ENCODE data around the gene KRT17. TPM values are rescaled to one million over a fixed set of nuclear protein-coding genes. Genes with fewer than 3 reads are reported as not detected.
A peak's percentile ranks its signal among the peaks of the same experiment; 100 is the strongest.

KRT17 gene
- total and polyA plus RNA-seq, 9 of the 15 experiments (the other 6 are each of a cell fraction or from before 2014, with no cell fraction given): 0.23 to 0.25 TPM; not detected in 7

DNA sequence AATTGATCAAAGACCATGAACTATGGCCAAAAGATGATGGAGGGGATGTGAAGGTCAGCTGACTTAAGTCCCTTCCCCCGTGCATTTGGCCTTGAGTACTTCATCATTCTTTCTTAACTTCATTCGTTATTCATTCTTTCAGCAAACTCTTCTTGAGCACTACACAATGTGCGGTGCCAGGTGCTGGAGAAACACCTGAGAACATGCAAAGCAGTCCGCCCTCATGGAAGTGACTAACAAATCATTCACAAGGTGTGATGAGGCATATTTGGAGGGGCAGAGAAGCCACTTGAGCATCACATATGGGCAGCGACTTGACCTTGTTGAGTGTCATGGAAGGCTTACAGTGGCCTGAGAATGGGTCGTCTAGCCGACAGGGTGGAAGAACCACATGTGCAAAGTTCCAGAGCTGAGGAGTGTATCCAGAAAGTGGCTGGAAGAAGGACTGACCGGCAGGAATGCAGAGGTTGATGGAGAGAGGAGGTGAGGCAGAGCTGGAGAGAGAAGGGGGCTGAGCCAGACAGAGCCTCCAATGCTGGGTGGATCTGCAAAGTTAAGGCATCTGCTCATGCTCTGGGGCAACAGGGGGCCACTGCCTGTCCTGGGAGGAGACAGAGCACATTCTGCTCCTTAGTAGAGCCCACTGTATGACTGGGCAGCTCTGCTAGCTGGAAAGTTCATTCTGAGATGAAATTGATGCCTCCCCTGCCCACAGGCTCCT lies 39.2 kb upstream of the KRT17 start:
- ChIA-PET CTCF (ENCODE audit: low intra/inter-chr PET ratio) (interaction anchor here (0.6 to 7.4 kb wide), 19 partner anchors 15 to 1305 kb away, joined by 3 to 135 read pairs (median 6); partner anchors contain the start of gene KRT28), POLR2A (interaction anchor here (0.7 to 12.5 kb wide), 8 partner anchors 15 to 859 kb away, joined by 3 to 124 read pairs (median 4); partner anchors contain the start of gene EIF1)
- Histone ChIP-seq H2AFZ (ENCODE audit: low read depth, low read length) (no peak overlapping the region), H3K9me1 (ENCODE audit: control insufficient read depth, insufficient read depth, low read length) (peaks cover 2% of the 10 kb centered on the region), H3K4me3 (no peak overlapping the region), H4K20me1 (replicated peaks; ENCODE audit: control insufficient read depth, insufficient read depth, low read length) (no peaks in the 10 kb centered on the region), H3K27ac (ENCODE audit: extremely low read depth, low read depth, low read length) (no peak overlapping the region), H3K4me1 (replicated peaks in 1 of 2; ENCODE audit: control insufficient read depth in 2 of 2, insufficient read depth in 2 of 2, low read length in 2 of 2) (peaks cover 35 to 59% of the 10 kb centered on the region in 2 experiments), H3K9me3 (replicated peaks; ENCODE audit: control insufficient read depth, insufficient read depth, low read depth, low read length) (no peaks in the 10 kb centered on the region), H3K79me2 (ENCODE audit: control insufficient read depth, insufficient read depth, low read length) (no peaks in the 10 kb centered on the region; the same call in 2 of the 3 replicates), H3K27me3 (ENCODE audit: control insufficient read depth in 2 of 2, insufficient read depth in 2 of 2, low read length in 2 of 2) (no peaks in the 10 kb centered on the region), H3K9ac (ENCODE audit: insufficient read depth in 1 of 2, low read depth in 2 of 2, low read length in 2 of 2) (peak overlapping the region in 1 of 2 experiments; percentile 69; a peak in 1 of 4 replicates), H3K36me3 (ENCODE audit: control insufficient read depth, insufficient read depth, low read length) (no peaks in the 10 kb centered on the region), H3K4me2 (ENCODE audit: insufficient read depth, low read length) (no peak overlapping the region)
- ATAC-seq: no peak
- in situ Hi-C loops (cut with MboI): loop anchor here (5.0 to 25.0 kb wide), 4 partner anchors 116 to 1051 kb away; no protein-coding TSS in a partner anchor
- BruUV-seq (replicated peaks): no TSS peak
- intact Hi-C loops (cut with micrococcal nuclease): loop anchor here (5.0 to 10.0 kb wide), 2 partner anchors 179 to 1046 kb away; partner anchors contain the start of genes KRT35 and KRT36
- no peak for FAIRE-seq
- no peak for DNase-seq (ENCODE audit: extremely low read depth in 1 of 4, low spot score in 3 of 4)
- whole genome bisulfite sequencing (ENCODE audit: insufficient coverage, low coverage, missing lambda C conversion rate): 36% methylated on average over 8 of the region's 8 CpGs
- TF ChIP-seq AFF1 (IDR thresholded peaks at IDR 0.05; ENCODE audit: low read depth in 1 of 2, partially characterized antibody in 2 of 2) (no peak), JUND (IDR thresholded peaks at IDR 0.05; ENCODE audit: borderline replicate concordance, low read depth, low read length) (no peak), JUND (tag; IDR thresholded peaks at IDR 0.05; ENCODE audit: borderline replicate concordance, low read depth, low read length) (no peak), SAFB (IDR thresholded peaks at IDR 0.05; ENCODE audit: borderline replicate concordance, low read depth, low read length) (no peak), CBFB (CRISPR knock-in tag; IDR thresholded peaks at IDR 0.05) (no peak), FOXO4 (CRISPR knock-in tag; IDR thresholded peaks at IDR 0.05) (no peak), E2F3 (CRISPR knock-in tag; IDR thresholded peaks at IDR 0.05) (no peak)
- TF ChIP-seq, protein P1, sequence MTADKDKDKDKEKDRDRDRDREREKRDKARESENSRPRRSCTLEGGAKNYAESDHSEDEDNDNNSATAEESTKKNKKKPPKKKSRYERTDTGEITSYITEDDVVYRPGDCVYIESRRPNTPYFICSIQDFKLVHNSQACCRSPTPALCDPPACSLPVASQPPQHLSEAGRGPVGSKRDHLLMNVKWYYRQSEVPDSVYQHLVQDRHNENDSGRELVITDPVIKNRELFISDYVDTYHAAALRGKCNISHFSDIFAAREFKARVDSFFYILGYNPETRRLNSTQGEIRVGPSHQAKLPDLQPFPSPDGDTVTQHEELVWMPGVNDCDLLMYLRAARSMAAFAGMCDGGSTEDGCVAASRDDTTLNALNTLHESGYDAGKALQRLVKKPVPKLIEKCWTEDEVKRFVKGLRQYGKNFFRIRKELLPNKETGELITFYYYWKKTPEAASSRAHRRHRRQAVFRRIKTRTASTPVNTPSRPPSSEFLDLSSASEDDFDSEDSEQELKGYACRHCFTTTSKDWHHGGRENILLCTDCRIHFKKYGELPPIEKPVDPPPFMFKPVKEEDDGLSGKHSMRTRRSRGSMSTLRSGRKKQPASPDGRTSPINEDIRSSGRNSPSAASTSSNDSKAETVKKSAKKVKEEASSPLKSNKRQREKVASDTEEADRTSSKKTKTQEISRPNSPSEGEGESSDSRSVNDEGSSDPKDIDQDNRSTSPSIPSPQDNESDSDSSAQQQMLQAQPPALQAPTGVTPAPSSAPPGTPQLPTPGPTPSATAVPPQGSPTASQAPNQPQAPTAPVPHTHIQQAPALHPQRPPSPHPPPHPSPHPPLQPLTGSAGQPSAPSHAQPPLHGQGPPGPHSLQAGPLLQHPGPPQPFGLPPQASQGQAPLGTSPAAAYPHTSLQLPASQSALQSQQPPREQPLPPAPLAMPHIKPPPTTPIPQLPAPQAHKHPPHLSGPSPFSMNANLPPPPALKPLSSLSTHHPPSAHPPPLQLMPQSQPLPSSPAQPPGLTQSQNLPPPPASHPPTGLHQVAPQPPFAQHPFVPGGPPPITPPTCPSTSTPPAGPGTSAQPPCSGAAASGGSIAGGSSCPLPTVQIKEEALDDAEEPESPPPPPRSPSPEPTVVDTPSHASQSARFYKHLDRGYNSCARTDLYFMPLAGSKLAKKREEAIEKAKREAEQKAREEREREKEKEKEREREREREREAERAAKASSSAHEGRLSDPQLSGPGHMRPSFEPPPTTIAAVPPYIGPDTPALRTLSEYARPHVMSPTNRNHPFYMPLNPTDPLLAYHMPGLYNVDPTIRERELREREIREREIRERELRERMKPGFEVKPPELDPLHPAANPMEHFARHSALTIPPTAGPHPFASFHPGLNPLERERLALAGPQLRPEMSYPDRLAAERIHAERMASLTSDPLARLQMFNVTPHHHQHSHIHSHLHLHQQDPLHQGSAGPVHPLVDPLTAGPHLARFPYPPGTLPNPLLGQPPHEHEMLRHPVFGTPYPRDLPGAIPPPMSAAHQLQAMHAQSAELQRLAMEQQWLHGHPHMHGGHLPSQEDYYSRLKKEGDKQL (CRISPR knock-in tag; IDR thresholded peaks at IDR 0.05; ENCODE audit: borderline replicate concordance): no peak
